ENCODE data around the gene CTNNA2. TPM values are rescaled to one million over a fixed set of nuclear protein-coding genes. Genes with fewer than 3 reads are reported as not detected.

The CTNNA2 gene
- total and polyA plus RNA-seq, 9 of the 15 experiments (the other 6 are each of a cell fraction or from before 2014, with no cell fraction given): 0.03 to 0.40 (median 0.15) TPM

GRCh38 chr2:80256782-80257167 lies 743.9 kb downstream of the CTNNA2 start:
- no TSS peak for BruUV-seq (replicated peaks)
- Histone ChIP-seq H2AFZ (ENCODE audit: low read depth, low read length) (peak overlapping the region; percentile 89), H3K9me1 (ENCODE audit: control insufficient read depth, insufficient read depth, low read length) (no peaks in the 10 kb centered on the region), H3K4me1 (replicated peaks in 1 of 2; ENCODE audit: control insufficient read depth in 2 of 2, insufficient read depth in 2 of 2, low read length in 2 of 2) (no peaks in the 10 kb centered on the region; a peak in 1 of 5 replicates), H3K4me2 (ENCODE audit: insufficient read depth, low read length) (no peak overlapping the region; the same call in 1 of the 2 replicates), H3K27ac (ENCODE audit: extremely low read depth, low read depth, low read length) (no peak overlapping the region), H3K9ac (ENCODE audit: insufficient read depth in 1 of 2, low read depth in 2 of 2, low read length in 2 of 2) (no peak overlapping the region), H3K4me3 (no peak overlapping the region), H3K9me3 (replicated peaks; ENCODE audit: control insufficient read depth, insufficient read depth, low read depth, low read length) (no peaks in the 10 kb centered on the region), H4K20me1 (replicated peaks; ENCODE audit: control insufficient read depth, insufficient read depth, low read length) (no peaks in the 10 kb centered on the region), H3K79me2 (ENCODE audit: control insufficient read depth, insufficient read depth, low read length) (no peaks in the 10 kb centered on the region), H3K27me3 (ENCODE audit: control insufficient read depth in 2 of 2, insufficient read depth in 2 of 2, low read length in 2 of 2) (no peaks in the 10 kb centered on the region), H3K36me3 (ENCODE audit: control insufficient read depth, insufficient read depth, low read length) (no peaks in the 10 kb centered on the region)
- CTCF ChIA-PET (ENCODE audit: low intra/inter-chr PET ratio): no interaction called here
- ATAC-seq (peak; percentile 27; the same call in 2 of the 3 replicates), DNase-seq (ENCODE audit: extremely low read depth in 1 of 4, low spot score in 3 of 4) (no peak), FAIRE-seq (no peak)
- intact Hi-C loops (cut with micrococcal nuclease): no loop called here
- in situ Hi-C loops (cut with MboI): no loop called here
- WGBS (ENCODE audit: insufficient coverage, low coverage, missing lambda C conversion rate): 30% methylated on average over 3 of the region's 3 CpGs
- POLR2A ChIA-PET: no interaction called here
- TF ChIP-seq ZNF174 (CRISPR knock-in tag; IDR thresholded peaks at IDR 0.05) (no peak), ZBED1 (IDR thresholded peaks at IDR 0.05) (no peak), BRCA1 (IDR thresholded peaks at IDR 0.05) (no peak), BRCA1 (CRISPR knock-in tag; IDR thresholded peaks at IDR 0.05) (no peak), FUS (optimal IDR thresholded peaks at IDR 0.05; ENCODE audit: low read depth, low read length) (no peak), HIVEP1 (CRISPR knock-in tag; IDR thresholded peaks at IDR 0.05) (no peak), ATF7 (IDR thresholded peaks at IDR 0.05) (peak; percentile 50; the same call in 1 of the 2 replicates), DMBX1 (CRISPR knock-in tag; IDR thresholded peaks at IDR 0.05; ENCODE audit: borderline replicate concordance) (no peak), SETDB1 (IDR thresholded peaks at IDR 0.05; ENCODE audit: low read length) (no peak), JUND (IDR thresholded peaks at IDR 0.05; ENCODE audit: borderline replicate concordance, low read depth, low read length) (no peak), JUND (tag; IDR thresholded peaks at IDR 0.05; ENCODE audit: borderline replicate concordance, low read depth, low read length) (peak; percentile 67; the same call in 2 of the 3 replicates), PCBP2 (IDR thresholded peaks at IDR 0.05; ENCODE audit: low read depth, low read length, poor library complexity, severe bottlenecking) (no peak), TRIM24 (IDR thresholded peaks at IDR 0.05) (no peak), GTF2E2 (tag; IDR thresholded peaks at IDR 0.05) (no peak), RFX1 (IDR thresholded peaks at IDR 0.05) (no peak), E2F5 (CRISPR knock-in tag; IDR thresholded peaks at IDR 0.05) (no peak), TFAM (CRISPR knock-in tag; conservative IDR thresholded peaks at IDR 0.05) (no peak), ZNF146 (CRISPR knock-in tag; IDR thresholded peaks at IDR 0.05; ENCODE audit: unreplicated experiment) (no peak), SPI1 (IDR thresholded peaks at IDR 0.05; ENCODE audit: borderline replicate concordance, low read depth, low read length) (peak; percentile 65; the same call in 1 of the 2 replicates), MNT (conservative IDR thresholded peaks at IDR 0.05) (no peak), ESRRB (CRISPR knock-in tag; IDR thresholded peaks at IDR 0.05; ENCODE audit: borderline replicate concordance) (no peak), ASH1L (IDR thresholded peaks at IDR 0.05; ENCODE audit: borderline replicate concordance, low read depth, partially characterized antibody) (no peak), TEAD2 (tag; IDR thresholded peaks at IDR 0.05) (no peak)

Data from K562 (cell line).